H9 (cell line): ENCODE measurements around the gene PPARG. TPM values are rescaled to one million over a fixed set of nuclear protein-coding genes. Genes with fewer than 3 reads are reported as not detected.
"Not testable (repeated sequence)": the region's sequence is repeated elsewhere in the genome, so short reads cannot be mapped to it uniquely, and the experiment has no call there.

Experiments
- DNase-seq: peaks from one replicate; pipeline ENCODE4 v3.0.0-alpha.2; 2017
- H2AFZ ChIP-seq: one replicate; pipeline ENCODE4 v1.6.1; 2013; ENCODE audit warnings: mild to moderate bottlenecking, low read length, control low read depth, moderate library complexity
- H2AK5ac ChIP-seq: 2 replicates; pipeline ENCODE4 v1.6.1; 2013; ENCODE audit warnings: low read length, control low read depth, mixed read lengths; ENCODE audit not compliant: insufficient read length
- H2BK120ac ChIP-seq: one replicate; pipeline ENCODE4 v1.6.1; 2013; ENCODE audit warnings: low read depth, mild to moderate bottlenecking, low read length, control low read depth, inconsistent platforms; ENCODE audit not compliant: poor library complexity, severe bottlenecking
- H2BK12ac ChIP-seq: 2 replicates; pipeline ENCODE4 v1.6.1; 2013; ENCODE audit warnings: low read length, control low read depth, mixed read lengths, low read depth; ENCODE audit not compliant: insufficient read length
- H2BK15ac ChIP-seq: 2 replicates; pipeline ENCODE4 v1.6.1; 2013; ENCODE audit warnings: low read depth, low read length, control low read depth
- H2BK20ac ChIP-seq: one replicate; pipeline ENCODE4 v1.6.1; 2013; ENCODE audit warnings: low read depth, mild to moderate bottlenecking, low read length, control low read depth, inconsistent platforms; ENCODE audit not compliant: poor library complexity, severe bottlenecking
- H2BK5ac ChIP-seq: 2 replicates; pipeline ENCODE4 v1.6.1; 2013; ENCODE audit warnings: low read length, control low read depth, mixed read lengths; ENCODE audit not compliant: insufficient read length
- H3K14ac ChIP-seq: 2 replicates; pipeline ENCODE4 v1.6.1; 2013; ENCODE audit warnings: low read length, control low read depth; ENCODE audit not compliant: insufficient read depth
- H3K18ac ChIP-seq: 2 replicates; pipeline ENCODE4 v1.6.1; 2013; ENCODE audit warnings: low read depth, mild to moderate bottlenecking, mixed read lengths, low read length, control low read depth; ENCODE audit not compliant: insufficient read length
- H3K23ac ChIP-seq: 2 replicates; pipeline ENCODE4 v1.6.1; 2013; ENCODE audit warnings: low read length, control low read depth, mixed read lengths, low read depth; ENCODE audit not compliant: insufficient read length
- H3K23me2 ChIP-seq: 2 replicates; pipeline ENCODE4 v1.6.1; 2013; ENCODE audit warnings: low read depth, mild to moderate bottlenecking, mixed read lengths, low read length, control low read depth; ENCODE audit not compliant: insufficient read length, poor library complexity, severe bottlenecking
- H3K27ac ChIP-seq: 2 replicates; pipeline ENCODE4 v1.5.1; 2013; ENCODE audit warnings: low read length, control low read depth, mixed read lengths, low read depth; ENCODE audit not compliant: insufficient read length
- H3K27me3 ChIP-seq: 2 replicates; pipeline ENCODE4 v1.6.1; 2013; ENCODE audit warnings: low read length, control low read depth, inconsistent platforms; ENCODE audit not compliant: insufficient read depth
- H3K4ac ChIP-seq: 2 replicates; pipeline ENCODE4 v1.6.1; 2013; ENCODE audit warnings: low read depth, mild to moderate bottlenecking, control low read depth, inconsistent platforms, low read length, moderate library complexity
- H3K4me1 ChIP-seq: 2 replicates; pipeline ENCODE4 v1.6.1; 2013; ENCODE audit warnings: low read length, control low read depth, inconsistent platforms; ENCODE audit not compliant: insufficient read depth
- H3K4me2 ChIP-seq: 2 replicates; pipeline ENCODE4 v1.6.1; 2013; ENCODE audit warnings: low read length, control low read depth, mixed read lengths; ENCODE audit not compliant: insufficient read length, insufficient read depth
- H3K56ac ChIP-seq: 2 replicates; pipeline ENCODE4 v1.6.1; 2013; ENCODE audit warnings: low read depth, mild to moderate bottlenecking, mixed read lengths, low read length, control low read depth; ENCODE audit not compliant: insufficient read length
- H3K79me1 ChIP-seq: 2 replicates; pipeline ENCODE4 v1.6.1; 2013; ENCODE audit warnings: low read depth, mild to moderate bottlenecking, moderate library complexity, low read length, control low read depth, inconsistent platforms; ENCODE audit not compliant: insufficient read depth, poor library complexity, severe bottlenecking
- H3K79me2 ChIP-seq: 2 replicates; pipeline ENCODE4 v1.6.1; 2013; ENCODE audit warnings: low read length, control low read depth, inconsistent platforms; ENCODE audit not compliant: insufficient read depth
- H3K9ac ChIP-seq: 2 replicates; pipeline ENCODE4 v1.6.1; 2013; ENCODE audit warnings: low read length, control low read depth, mixed read lengths; ENCODE audit not compliant: insufficient read length; ENCODE audit errors: extremely low read depth
- H3K9me3 ChIP-seq: one replicate; pipeline ENCODE4 v1.6.1; 2013; ENCODE audit warnings: low read depth, low read length, inconsistent platforms; ENCODE audit not compliant: control insufficient read depth
- H3T11ph ChIP-seq: one replicate; pipeline ENCODE4 v1.6.1; 2013; ENCODE audit warnings: mild to moderate bottlenecking, low read length, control low read depth, inconsistent platforms
- H4K20me1 ChIP-seq: one replicate; pipeline ENCODE4 v1.6.1; 2013; ENCODE audit not compliant: control insufficient read depth, insufficient read length, insufficient read depth
- H4K5ac ChIP-seq: 2 replicates; pipeline ENCODE4 v1.6.1; 2013; ENCODE audit warnings: low read depth, mild to moderate bottlenecking, mixed read lengths, low read length, control low read depth; ENCODE audit not compliant: insufficient read length
- H4K8ac ChIP-seq: replicated peaks from 2 replicates; pipeline ENCODE4 v1.6.1; 2013; ENCODE audit warnings: low read length, control low read depth, mixed read lengths, low read depth; ENCODE audit not compliant: insufficient read length
- H4K91ac ChIP-seq: 2 replicates; pipeline ENCODE4 v1.6.1; 2013; ENCODE audit warnings: low read depth, mild to moderate bottlenecking, moderate library complexity, mixed read lengths, low read length, control low read depth; ENCODE audit not compliant: insufficient read length
- H3K27ac Mint-ChIP-seq, 3 experiments: 2 replicates in 2 of 3; 3 replicates in 1 of 3; pipeline ENCODE4 v1.8.0; 2020 to 2021; ENCODE audit warnings: mixed read lengths in 3 of 3, mild to moderate bottlenecking in 1 of 3, moderate library complexity in 1 of 3
- H3K27me3 Mint-ChIP-seq: 2 replicates; pipeline ENCODE4 v1.8.0; 2021; ENCODE audit warnings: low read depth, mild to moderate bottlenecking, moderate library complexity, mixed read lengths
- H3K36me3 Mint-ChIP-seq, 3 experiments: 2 replicates in 2 of 3; 3 replicates in 1 of 3; pipeline ENCODE4 v1.8.0; 2020 to 2021; ENCODE audit warnings: low read depth in 3 of 3, mixed read lengths in 3 of 3; ENCODE audit not compliant: insufficient read depth in 1 of 3
- H3K4me1 Mint-ChIP-seq, 2 experiments: 2 replicates each; pipeline ENCODE4 v1.8.0; 2020; ENCODE audit warnings: mixed read lengths in 2 of 2
- H3K4me3 Mint-ChIP-seq, 2 experiments: 2 replicates in 1 of 2; 3 replicates in 1 of 2; pipeline ENCODE4 v1.8.0; 2020 to 2021; ENCODE audit warnings: mild to moderate bottlenecking in 2 of 2, mixed read lengths in 2 of 2, moderate library complexity in 1 of 2
- H3K9me3 Mint-ChIP-seq, 2 experiments: 2 replicates in 1 of 2; 3 replicates in 1 of 2; pipeline ENCODE4 v1.8.0; 2020; ENCODE audit warnings: mild to moderate bottlenecking in 2 of 2, mixed read lengths in 2 of 2, moderate library complexity in 1 of 2
- WGBS: extraction: QIAGEN DNeasy Blood & Tissue Kit; methylation state at CpG from one replicate; pipeline ENCODE4 v1.1.7; 2013; ENCODE audit warnings: missing lambda C conversion rate, low lambda C conversion rate, mixed read lengths; ENCODE audit not compliant: insufficient read length; ENCODE audit errors: extremely low coverage; 5-methylcytosine and 5-hydroxymethylcytosine counted together
- total RNA-seq: library from RNA; stranded (reverse); gene quantifications from 2 replicates; pipeline ENCODE4 v1.2.1, GENCODE V29; 2021
- TF ChIP-seq, protein P1 (sequence below): fragments of 200-600 bp; sonication (generic); conservative IDR thresholded peaks from 3 replicates; pipeline ENCODE4 v1.8.0; 2021; ENCODE audit warnings: antibody characterized with exemption, mild to moderate bottlenecking

PPARG gene
- total RNA-seq, 1 experiment from 2014 or later, result 0.42 TPM

GRCh38 chr3:12275974-12276650 lies 12.8 kb upstream of the PPARG start:
- Mint-ChIP-seq H3K4me1 (no peaks in the 10 kb centered on the region), H3K27me3 (peaks cover 6% of the 10 kb centered on the region), H3K9me3 (no peaks in the 10 kb centered on the region), H3K36me3 (no peaks in the 10 kb centered on the region), H3K4me3 (no peak overlapping the region), H3K27ac (no peak overlapping the region)
- H3T11ph ChIP-seq, result no peak overlapping the region
- H3K79me1 ChIP-seq, result no peaks in the 10 kb centered on the region
- H4K5ac ChIP-seq, result no peak overlapping the region
- no CpG with 5 or more reads among the region's 3 CpGs for WGBS
- no peak overlapping the region for H3K56ac ChIP-seq
- H4K91ac ChIP-seq, result no peak overlapping the region
- no peak overlapping the region for H3K14ac ChIP-seq
- no peak overlapping the region for H2BK20ac ChIP-seq
- H2BK12ac ChIP-seq, result no peak overlapping the region
- no peak overlapping the region for H4K8ac ChIP-seq
- H3K79me2 ChIP-seq, result no peaks in the 10 kb centered on the region
- no peak overlapping the region for H3K4ac ChIP-seq
- no peak overlapping the region for H2BK120ac ChIP-seq
- no peak for DNase-seq
- H3K9me3 ChIP-seq, result no peaks in the 10 kb centered on the region
- no peak overlapping the region for H2BK15ac ChIP-seq
- H4K20me1 ChIP-seq, result no peaks in the 10 kb centered on the region
- no peak overlapping the region for H3K4me2 ChIP-seq
- no peak overlapping the region for H3K27ac ChIP-seq
- no peak overlapping the region for H3K18ac ChIP-seq
- no peak overlapping the region for H2AFZ ChIP-seq
- no peaks in the 10 kb centered on the region; the same call in 1 of the 2 replicates for H3K4me1 ChIP-seq
- no peak overlapping the region for H2BK5ac ChIP-seq
- no peaks in the 10 kb centered on the region for H3K23me2 ChIP-seq
- no peak overlapping the region for H3K9ac ChIP-seq
- TF ChIP-seq, protein P1, sequence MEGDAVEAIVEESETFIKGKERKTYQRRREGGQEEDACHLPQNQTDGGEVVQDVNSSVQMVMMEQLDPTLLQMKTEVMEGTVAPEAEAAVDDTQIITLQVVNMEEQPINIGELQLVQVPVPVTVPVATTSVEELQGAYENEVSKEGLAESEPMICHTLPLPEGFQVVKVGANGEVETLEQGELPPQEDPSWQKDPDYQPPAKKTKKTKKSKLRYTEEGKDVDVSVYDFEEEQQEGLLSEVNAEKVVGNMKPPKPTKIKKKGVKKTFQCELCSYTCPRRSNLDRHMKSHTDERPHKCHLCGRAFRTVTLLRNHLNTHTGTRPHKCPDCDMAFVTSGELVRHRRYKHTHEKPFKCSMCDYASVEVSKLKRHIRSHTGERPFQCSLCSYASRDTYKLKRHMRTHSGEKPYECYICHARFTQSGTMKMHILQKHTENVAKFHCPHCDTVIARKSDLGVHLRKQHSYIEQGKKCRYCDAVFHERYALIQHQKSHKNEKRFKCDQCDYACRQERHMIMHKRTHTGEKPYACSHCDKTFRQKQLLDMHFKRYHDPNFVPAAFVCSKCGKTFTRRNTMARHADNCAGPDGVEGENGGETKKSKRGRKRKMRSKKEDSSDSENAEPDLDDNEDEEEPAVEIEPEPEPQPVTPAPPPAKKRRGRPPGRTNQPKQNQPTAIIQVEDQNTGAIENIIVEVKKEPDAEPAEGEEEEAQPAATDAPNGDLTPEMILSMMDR, result no peak
- no peaks in the 10 kb centered on the region for H3K27me3 ChIP-seq
- H2AK5ac ChIP-seq, result no peak overlapping the region
- H3K23ac ChIP-seq, result no peak overlapping the region

- H4K91ac ChIP-seq, H2AK5ac ChIP-seq, H2BK120ac ChIP-seq, H3K9me3 Mint-ChIP-seq, H3K27ac ChIP-seq, DNase-seq, H3K4me1 Mint-ChIP-seq, H3K27me3 Mint-ChIP-seq, H3K14ac ChIP-seq, H4K5ac ChIP-seq, H3K27me3 ChIP-seq, H3K56ac ChIP-seq, H3K9me3 ChIP-seq, H3T11ph ChIP-seq, H3K36me3 Mint-ChIP-seq, H3K4me1 ChIP-seq, H3K4me3 Mint-ChIP-seq, H2BK20ac ChIP-seq, H3K4ac ChIP-seq, H2BK15ac ChIP-seq, H4K20me1 ChIP-seq, H3K79me1 ChIP-seq, H3K23ac ChIP-seq, H3K4me2 ChIP-seq, H3K18ac ChIP-seq, H3K23me2 ChIP-seq, H3K27ac Mint-ChIP-seq, H2BK12ac ChIP-seq, H4K8ac ChIP-seq, H2BK5ac ChIP-seq, H2AFZ ChIP-seq, H3K9ac ChIP-seq, H3K79me2 ChIP-seq: not testable (repeated sequence)
- no CpG with 5 or more reads among the region's 5 CpGs for WGBS
These were observed 12.0 kb upstream of the PPARG start for GRCh38 chr3:12276827-12277226.
